HG02840 (cell line): ENCODE results near the gene NFKBIE.
A peak's percentile ranks its signal among the peaks of the same experiment; 100 is the strongest.

Source experiments
- ATAC-seq: cut with Tn5 transposase; IDR thresholded peaks from one replicate; pipeline ENCODE4 v1.9.1; 2021; ENCODE audit warnings: mild to moderate bottlenecking, moderate library complexity, moderate number of reproducible peaks; ENCODE audit not compliant: unreplicated experiment, low FRiP score

NFKBIE gene

DNA sequence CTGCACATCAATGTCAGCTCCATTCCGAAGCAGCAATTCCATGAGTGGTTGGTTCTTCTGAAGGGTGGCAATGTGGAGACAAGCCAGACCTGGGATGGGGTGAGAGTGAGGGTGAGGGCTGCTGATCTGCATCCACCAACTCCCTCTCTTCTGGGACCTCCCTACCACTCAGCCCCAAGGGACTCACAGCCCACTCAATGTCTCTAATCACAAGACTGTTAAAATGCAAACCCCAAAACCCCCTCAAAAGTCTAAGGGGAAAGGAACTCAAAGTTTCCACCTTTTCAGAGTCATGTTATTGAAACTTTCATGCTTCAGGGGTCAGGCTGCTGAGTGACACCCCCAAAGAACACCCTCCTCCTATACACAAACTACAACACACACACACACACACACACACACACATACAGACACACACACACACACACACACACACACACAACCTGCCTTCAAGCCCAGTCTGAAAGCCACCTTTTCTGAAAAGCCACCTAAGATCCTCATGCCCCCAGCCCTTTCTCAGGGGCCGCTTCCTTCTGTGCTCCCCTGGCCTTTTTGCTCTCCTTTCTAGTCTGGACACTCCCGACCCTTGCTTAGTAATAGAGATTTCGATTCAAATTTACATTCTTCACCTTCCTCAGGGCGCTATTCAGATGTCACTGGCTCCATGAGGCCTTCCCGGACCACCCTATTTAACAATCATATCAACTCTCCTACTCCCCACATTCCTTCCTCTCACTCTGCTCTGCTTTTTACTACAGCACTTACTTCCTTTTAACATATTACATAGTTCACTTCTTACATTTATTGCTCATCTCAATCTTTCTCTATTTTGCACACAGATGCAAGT is 4.7 kb downstream of the NFKBIE start:
- no peak for ATAC-seq

DNA sequence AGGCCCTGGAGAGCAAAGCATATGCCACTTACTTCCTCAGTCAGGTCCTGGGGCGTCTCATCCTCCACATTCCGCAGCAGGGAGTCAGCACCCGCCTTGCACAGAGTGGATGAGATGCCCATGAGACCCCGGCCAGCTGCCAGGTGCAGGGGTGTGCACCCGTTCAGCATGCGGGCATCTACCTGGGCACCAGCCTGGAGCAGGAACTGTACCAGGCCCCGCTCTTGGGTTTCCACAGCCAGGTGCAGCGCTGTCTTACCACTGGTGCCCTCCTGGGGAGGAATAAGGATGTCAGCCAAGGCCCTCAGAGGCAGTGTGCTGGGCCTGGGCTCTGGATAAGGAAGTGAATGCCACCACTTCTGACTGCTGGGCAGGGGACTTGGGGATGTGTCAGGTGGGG is 5.3 kb downstream of the NFKBIE start:
- ATAC-seq, result no peak

DNA sequence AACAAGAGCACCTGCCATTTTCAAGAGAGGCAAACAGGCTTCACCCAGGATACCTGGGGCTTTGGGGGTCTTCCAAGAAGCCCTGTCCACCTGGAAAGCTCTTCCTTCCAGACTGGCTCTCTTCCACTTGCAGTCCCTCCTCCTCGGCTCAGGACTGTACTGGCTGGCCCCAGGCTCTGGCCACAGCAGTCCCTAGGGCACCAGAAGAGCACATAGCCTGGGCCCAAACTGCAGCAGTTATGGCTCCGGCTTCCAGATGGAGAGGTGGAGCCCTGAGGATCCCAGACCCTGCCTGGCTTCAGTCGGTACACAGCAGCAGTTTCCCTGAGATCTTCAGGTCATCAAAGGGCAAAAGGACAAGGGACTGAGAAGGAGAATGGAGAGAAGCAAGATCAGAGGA is 6.4 kb downstream of the NFKBIE start:
- ATAC-seq, result no peak

DNA sequence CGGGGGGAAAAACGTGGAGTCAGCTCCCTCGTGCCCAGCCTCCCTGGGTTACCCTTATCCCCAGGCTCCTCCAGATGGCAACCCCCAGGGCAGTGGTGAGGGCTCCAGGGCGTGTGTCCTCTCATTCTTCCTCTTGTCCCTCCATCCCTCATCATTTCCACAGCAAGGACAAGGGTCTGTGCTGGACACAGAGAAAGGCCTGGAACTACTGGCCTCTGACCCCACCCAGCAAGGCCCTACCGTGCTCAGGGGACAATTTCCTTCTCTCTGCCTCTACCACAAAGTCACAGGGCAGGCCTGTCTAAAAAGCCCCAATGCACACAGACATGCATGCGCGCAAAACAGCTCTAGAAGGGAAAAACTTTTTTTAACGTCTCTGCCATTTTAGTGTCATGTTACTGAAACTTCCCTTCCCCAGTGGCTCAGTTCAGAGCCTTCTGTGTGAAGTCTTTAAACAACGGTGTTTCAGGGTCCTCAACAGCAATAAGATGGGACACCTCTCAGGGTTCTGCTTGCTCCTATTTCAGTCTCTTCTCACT is 7.0 kb downstream of the NFKBIE start:
- ATAC-seq, result no peak

- ATAC-seq, result peak; percentile 16
Measured at GRCh38 chr6:44257753-44258324, 7.5 kb downstream of the NFKBIE start.

DNA sequence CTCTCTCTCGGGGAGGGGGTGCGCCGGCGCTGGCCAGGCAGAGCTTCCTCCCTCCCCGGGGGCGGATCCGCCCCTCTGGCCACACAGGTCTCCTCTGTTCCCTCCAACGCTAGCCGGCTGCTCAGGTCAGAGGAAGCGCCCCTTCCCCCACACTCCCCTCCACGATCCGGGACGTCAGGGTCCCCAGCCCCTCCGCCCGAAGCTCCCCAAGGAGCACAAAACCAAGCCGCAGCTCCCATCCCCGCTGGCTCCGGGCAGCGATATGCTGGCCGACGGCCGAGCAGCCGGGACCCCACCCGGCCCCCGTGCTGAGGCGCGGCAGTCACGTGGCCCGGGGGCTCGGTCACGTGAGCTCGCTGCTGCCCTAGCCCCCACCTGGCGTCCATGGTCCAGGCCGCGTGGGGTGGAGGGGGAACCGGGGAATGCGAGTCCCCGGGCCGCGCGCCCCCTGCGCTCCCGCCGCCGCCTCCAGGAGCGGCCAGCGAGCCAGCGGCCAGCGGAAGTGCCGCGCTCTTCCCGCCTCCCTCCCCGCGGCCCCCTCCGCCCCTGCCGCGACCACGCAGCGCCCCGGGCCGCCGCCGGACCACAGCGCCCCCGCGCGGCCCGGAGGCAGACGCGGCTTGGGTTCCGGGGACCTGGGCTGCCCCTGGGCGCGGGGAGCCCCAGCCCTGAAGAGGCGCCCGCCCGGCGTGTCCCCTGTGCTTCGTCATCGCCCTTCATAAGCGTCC is 8.2 kb downstream of the NFKBIE start, which contains the start of gene SLC35B2:
Gene SLC35B2, minus strand, starts transcription at position 504 of the 728 bp plus-strand sequence. Its CDS starts 118 bp downstream, at position 386.
- peak; percentile 43 for ATAC-seq

GRCh38 chr6:44256775-44257024 is 8.7 kb downstream of the NFKBIE start:
- no peak for ATAC-seq

DNA sequence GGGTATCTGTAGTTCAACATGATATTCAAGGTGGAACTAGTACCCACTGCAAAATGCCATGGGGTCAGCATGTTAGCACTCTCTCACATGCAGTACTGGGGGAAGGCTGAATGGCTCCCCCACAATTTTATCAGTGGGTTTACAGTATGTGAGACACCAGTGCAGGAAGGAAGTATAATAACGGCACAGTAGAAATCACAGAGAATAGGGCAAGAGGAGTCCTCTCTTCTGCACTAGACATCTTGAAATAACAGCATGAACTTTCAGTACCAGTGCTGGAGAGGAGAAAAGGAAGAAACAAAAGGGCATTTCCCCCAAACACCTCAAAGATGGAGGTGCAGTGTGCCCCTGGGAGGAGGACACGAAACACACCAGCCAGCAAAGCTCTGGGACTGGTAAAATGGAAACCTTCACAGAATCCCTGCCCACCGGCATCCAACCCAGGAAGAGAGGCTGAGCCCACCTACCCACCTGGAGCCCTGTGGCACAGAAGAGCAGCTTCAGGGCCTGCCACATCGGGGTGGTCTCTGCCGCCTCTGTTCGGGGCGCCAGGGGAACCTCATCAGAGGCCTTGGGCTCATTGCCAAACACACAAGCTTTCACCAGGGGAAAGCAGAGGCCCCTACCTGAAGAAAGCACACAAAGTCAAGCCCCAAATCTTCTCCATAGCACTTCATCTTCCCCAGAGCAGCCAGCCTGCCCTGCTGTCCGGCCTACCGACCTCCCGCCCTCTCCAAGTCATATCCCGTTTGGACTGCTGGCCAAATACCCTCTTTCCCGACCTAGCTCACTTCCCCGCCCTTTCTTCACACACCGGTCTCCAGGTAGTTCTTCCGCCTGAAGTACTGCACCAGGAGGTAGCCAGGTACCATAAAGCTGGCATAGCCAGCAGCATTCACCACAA is 9.2 kb downstream of the NFKBIE start:
- no peak for ATAC-seq

DNA sequence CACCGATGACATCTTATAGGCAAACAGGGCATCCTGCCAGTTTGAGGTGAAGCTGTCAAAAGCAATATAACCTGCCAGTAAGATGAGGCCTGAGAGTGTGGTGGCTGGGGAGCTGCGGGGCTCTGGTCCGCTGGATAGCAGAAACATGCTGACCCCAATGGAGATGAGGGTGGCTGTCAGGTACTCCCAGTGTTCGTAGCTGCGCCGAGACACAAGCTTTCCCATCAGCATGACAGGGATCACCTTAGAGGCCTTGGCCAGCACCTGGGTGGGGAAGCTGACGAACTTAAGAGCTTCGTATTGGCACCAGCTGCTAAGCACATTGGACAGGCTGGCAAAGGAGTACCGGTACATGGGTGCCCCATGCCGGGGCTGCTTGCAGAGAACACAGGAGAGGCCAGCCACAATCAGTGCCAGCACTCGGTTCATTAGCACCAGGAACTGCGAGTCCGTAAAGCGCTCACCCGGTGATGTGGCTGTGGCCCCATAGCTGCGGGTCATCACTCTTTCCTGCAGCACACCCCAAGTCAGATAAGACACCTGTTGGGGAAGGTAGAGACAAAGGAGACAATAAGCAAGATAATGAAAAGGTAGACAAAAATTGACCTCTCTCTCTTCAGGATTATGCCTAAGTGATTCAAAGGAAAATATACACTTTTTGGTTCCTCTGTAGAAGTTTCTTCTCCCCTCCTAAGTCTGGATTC is 10.1 kb downstream of the NFKBIE start:
- ATAC-seq, result no peak

DNA sequence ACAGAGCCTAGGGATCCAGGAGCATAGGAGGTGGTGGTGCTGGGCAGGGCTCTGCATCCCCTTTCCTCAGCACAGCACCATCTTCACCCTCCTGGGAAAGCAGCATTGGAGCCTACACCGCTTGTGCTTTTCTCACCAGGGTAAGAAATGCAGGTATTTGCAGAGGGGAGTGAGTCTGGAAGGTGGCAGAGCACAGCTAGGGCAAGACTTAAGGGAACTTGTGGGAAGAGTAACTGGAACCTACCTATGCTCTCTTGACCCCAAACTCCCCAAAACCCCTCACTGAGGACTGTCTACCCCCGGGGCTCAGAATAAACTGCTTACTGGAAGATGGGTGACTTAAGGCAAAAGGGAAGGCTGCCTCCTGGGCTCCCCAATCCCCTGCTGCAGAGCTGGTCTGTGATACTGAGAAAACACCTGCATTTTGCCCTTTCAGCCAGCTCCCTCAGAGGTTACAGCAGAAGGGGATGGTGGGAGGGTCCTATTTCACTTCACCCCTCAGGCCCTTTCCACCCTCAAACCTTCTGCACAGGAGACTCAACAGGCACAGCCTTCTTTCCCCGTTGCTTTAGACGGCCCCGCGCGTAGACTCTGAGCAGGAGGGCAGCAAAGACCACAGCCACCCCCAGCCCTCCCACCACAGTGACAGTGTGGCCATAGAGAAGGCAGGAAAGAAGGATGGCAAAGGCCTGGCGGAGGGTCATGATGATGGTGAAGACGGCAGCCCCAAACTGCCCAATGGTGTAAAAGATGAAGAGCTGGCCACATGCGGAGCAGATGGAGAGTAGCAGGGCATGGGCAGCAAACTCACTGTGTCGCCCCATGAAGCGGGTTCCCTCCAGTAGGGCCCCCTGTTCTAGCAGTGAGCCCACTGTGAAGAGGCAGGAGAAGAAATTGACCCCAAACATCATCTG is 10.9 kb downstream of the NFKBIE start:
- no peak for ATAC-seq

DNA sequence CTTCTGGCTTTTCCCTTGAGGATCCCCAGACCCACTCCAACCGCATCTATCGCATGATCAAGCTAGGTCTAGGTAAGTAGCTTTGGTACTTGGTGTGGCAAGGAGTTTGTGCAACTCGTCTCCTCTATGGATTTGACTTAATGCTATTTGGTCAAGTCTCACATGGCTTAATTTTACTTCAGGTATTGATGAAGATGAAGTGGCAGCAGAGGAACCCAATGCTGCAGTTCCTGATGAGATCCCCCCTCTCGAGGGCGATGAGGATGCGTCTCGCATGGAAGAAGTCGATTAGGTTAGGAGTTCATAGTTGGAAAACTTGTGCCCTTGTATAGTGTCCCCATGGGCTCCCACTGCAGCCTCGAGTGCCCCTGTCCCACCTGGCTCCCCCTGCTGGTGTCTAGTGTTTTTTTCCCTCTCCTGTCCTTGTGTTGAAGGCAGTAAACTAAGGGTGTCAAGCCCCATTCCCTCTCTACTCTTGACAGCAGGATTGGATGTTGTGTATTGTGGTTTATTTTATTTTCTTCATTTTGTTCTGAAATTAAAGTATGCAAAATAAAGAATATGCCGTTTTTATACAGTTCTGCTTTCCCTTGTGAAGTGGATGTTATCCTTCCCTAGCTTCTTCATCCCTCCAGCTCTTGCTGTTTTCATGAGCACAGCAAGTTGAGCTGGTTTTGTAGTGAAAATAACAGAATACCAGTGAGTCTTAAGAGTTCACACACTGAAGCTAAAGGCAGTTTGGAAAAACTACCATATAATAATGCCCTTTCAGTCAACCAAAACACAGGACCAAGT is 11.8 kb downstream of the NFKBIE start:
- no peak for ATAC-seq

- ATAC-seq, result no peak
Measured at GRCh38 chr6:44251576-44252524, 13.5 kb downstream of the NFKBIE start.

DNA sequence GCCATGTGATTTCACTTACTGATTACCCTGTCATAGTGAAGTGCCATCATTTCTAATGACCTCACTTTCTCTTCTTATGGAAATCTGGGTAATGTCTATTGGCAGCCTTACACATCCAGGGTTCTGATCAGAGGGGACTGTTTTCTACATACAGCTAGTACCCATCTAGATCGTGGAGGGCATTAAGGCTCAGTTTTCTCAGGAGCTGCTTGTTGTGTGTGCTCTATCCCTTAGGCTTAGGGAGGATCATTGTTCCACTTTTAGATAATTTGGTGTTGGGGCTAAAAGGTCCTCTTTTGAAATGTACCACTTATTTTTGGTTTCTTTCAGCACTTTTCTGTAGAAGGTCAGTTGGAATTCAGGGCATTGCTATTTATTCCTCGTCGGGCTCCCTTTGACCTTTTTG is 14.6 kb downstream of the NFKBIE start:
- ATAC-seq, result no peak

DNA sequence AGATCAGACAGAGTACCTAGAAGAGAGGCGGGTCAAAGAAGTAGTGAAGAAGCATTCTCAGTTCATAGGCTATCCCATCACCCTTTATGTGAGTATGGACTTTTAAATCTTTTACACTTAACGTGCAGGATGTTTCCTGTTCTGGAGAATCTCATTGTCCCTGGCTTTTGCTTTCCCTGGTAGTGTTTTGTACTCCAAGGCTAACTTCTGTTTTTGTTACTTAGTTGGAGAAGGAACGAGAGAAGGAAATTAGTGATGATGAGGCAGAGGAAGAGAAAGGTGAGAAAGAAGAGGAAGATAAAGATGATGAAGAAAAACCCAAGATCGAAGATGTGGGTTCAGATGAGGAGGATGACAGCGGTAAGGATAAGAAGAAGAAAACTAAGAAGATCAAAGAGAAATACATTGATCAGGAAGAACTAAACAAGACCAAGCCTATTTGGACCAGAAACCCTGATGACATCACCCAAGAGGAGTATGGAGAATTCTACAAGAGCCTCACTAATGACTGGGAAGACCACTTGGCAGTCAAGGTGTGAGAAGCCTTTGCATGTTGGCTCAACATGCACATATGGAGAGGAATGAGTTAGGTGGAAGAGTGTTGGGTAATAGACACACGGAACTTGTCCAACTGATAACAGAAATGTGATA is 15.2 kb downstream of the NFKBIE start:
- ATAC-seq, result no peak

- no peak for ATAC-seq
Measured at GRCh38 chr6:44249082-44249748, 16.1 kb downstream of the NFKBIE start.

DNA sequence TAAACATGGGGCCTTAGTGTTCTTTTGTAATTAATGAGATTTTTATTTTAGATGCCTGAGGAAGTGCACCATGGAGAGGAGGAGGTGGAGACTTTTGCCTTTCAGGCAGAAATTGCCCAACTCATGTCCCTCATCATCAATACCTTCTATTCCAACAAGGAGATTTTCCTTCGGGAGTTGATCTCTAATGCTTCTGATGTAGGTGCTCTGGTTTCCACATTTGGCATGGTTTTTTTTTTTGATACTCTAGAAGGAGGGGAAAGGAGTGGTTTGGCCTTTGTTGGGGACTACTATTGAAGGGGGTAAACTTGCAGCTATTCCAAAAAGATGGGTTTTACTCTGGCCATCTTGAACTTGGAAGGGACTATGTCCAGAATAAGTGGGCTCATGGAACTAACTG is 16.8 kb downstream of the NFKBIE start:
- no peak for ATAC-seq
